ENCODE data around the gene TMEM143. TPM values are rescaled to one million over a fixed set of nuclear protein-coding genes. Genes with fewer than 3 reads are reported as not detected.

Gene TMEM143
- total RNA-seq, 3 donors from 2014 or later (not counting 1 experiment from before 2014, with no cell fraction given) = 10.2 to 12.3 (median 11.1) TPM

GRCh38 chr19:48361912-48362311 is 1.8 kb downstream of the TMEM143 start:
- DNase-seq = no peak
- Mint-ChIP-seq H3K4me1 (peaks cover 14 to 23% of the 10 kb centered on the region in 2 donors), H3K36me3 (no peaks in the 10 kb centered on the region), H3K27ac (no peak overlapping the region), H3K4me3 (no peak overlapping the region), H3K27me3 (ENCODE audit: low read depth in 2 of 2) (no peaks in the 10 kb centered on the region), H3K9me3 (no peaks in the 10 kb centered on the region)
- TF ChIP-seq, protein P1, sequence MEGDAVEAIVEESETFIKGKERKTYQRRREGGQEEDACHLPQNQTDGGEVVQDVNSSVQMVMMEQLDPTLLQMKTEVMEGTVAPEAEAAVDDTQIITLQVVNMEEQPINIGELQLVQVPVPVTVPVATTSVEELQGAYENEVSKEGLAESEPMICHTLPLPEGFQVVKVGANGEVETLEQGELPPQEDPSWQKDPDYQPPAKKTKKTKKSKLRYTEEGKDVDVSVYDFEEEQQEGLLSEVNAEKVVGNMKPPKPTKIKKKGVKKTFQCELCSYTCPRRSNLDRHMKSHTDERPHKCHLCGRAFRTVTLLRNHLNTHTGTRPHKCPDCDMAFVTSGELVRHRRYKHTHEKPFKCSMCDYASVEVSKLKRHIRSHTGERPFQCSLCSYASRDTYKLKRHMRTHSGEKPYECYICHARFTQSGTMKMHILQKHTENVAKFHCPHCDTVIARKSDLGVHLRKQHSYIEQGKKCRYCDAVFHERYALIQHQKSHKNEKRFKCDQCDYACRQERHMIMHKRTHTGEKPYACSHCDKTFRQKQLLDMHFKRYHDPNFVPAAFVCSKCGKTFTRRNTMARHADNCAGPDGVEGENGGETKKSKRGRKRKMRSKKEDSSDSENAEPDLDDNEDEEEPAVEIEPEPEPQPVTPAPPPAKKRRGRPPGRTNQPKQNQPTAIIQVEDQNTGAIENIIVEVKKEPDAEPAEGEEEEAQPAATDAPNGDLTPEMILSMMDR (IDR thresholded peaks at IDR 0.05) = no peak
- intact Hi-C loops (cut with micrococcal nuclease) = loop anchor here (2.0 to 5.0 kb wide), 2 partner anchors 29 to 40 kb away; a partner anchor contains a TSS
- H3K9me3 ChIP-seq (ENCODE audit: control insufficient read depth, insufficient read depth, low read length) = no peaks in the 10 kb centered on the region
- H3K36me3 ChIP-seq (ENCODE audit: control insufficient read depth, insufficient read depth, low read length) = no peaks in the 10 kb centered on the region
- no peak overlapping the region for H3K4me3 ChIP-seq (ENCODE audit: low read length)
- no peak for ATAC-seq
- no peaks in the 10 kb centered on the region for H3K27me3 ChIP-seq (ENCODE audit: control insufficient read depth, insufficient read depth, low read length)
- no peak overlapping the region for H3K27ac ChIP-seq (ENCODE audit: low read length)
- H3K4me1 ChIP-seq (ENCODE audit: control insufficient read depth, insufficient read depth, low read length) = peaks cover 18% of the 10 kb centered on the region
- 98% methylated on average over 3 of the region's 3 CpGs for WGBS (ENCODE audit: insufficient coverage)

GRCh38 chr19:48359123-48359522 is 4.6 kb downstream of the TMEM143 start:
- TF ChIP-seq, protein P1 (IDR thresholded peaks at IDR 0.05) = no peak
- Mint-ChIP-seq H3K9me3 (no peaks in the 10 kb centered on the region), H3K4me1 (peaks cover 14% of the 10 kb centered on the region in 2 donors), H3K4me3 (no peak overlapping the region), H3K27ac (no peak overlapping the region), H3K27me3 (ENCODE audit: low read depth in 2 of 2) (no peaks in the 10 kb centered on the region), H3K36me3 (no peaks in the 10 kb centered on the region)
- Histone ChIP-seq H3K9me3 (ENCODE audit: control insufficient read depth, insufficient read depth, low read length) (no peaks in the 10 kb centered on the region), H3K36me3 (ENCODE audit: control insufficient read depth, insufficient read depth, low read length) (no peaks in the 10 kb centered on the region), H3K4me3 (ENCODE audit: low read length) (no peak overlapping the region), H3K4me1 (ENCODE audit: control insufficient read depth, insufficient read depth, low read length) (peaks cover 10% of the 10 kb centered on the region), H3K27me3 (ENCODE audit: control insufficient read depth, insufficient read depth, low read length) (no peaks in the 10 kb centered on the region), H3K27ac (ENCODE audit: low read length) (no peak overlapping the region)
- WGBS (ENCODE audit: insufficient coverage) = over 99% methylated on average over 5 of the region's 5 CpGs
- no peak for ATAC-seq
- intact Hi-C loops (cut with micrococcal nuclease) = no loop called here
- no peak for DNase-seq

GRCh38 chr19:48355365-48355954 is 8.3 kb downstream of the TMEM143 start:
- no peak overlapping the region for H3K4me3 Mint-ChIP-seq
- no peaks in the 10 kb centered on the region for H3K27me3 Mint-ChIP-seq (ENCODE audit: low read depth in 2 of 2)
- no peaks in the 10 kb centered on the region for H3K36me3 Mint-ChIP-seq
- no peaks in the 10 kb centered on the region for H3K36me3 ChIP-seq (ENCODE audit: control insufficient read depth, insufficient read depth, low read length)
- 97% methylated on average over 12 of the region's 12 CpGs for WGBS (ENCODE audit: insufficient coverage)
- peaks cover 0 to 9% of the 10 kb centered on the region in 2 donors for H3K4me1 Mint-ChIP-seq
- no peaks in the 10 kb centered on the region for H3K27me3 ChIP-seq (ENCODE audit: control insufficient read depth, insufficient read depth, low read length)
- no peak for ATAC-seq
- H3K27ac ChIP-seq (ENCODE audit: low read length) = no peak overlapping the region
- H3K9me3 ChIP-seq (ENCODE audit: control insufficient read depth, insufficient read depth, low read length) = no peaks in the 10 kb centered on the region
- DNase-seq = no peak
- H3K9me3 Mint-ChIP-seq = no peaks in the 10 kb centered on the region
- peaks cover 3% of the 10 kb centered on the region for H3K4me1 ChIP-seq (ENCODE audit: control insufficient read depth, insufficient read depth, low read length)
- H3K4me3 ChIP-seq (ENCODE audit: low read length) = no peak overlapping the region
- intact Hi-C loops (cut with micrococcal nuclease) = no loop called here
- no peak overlapping the region for H3K27ac Mint-ChIP-seq
- TF ChIP-seq, protein P1 (IDR thresholded peaks at IDR 0.05) = no peak
